AG04449 (cell line): ENCODE data around the gene CTSW.

ENCODE experiments used
- CTCF ChIA-PET: fragments of 350-600 bp; formaldehyde crosslinking; extraction: SDS; loops from one replicate; lab custom pipeline; 2021; ENCODE audit warnings: antibody characterized with exemption; lab: Yijun Ruan, JAX
- POLR2A ChIA-PET: fragments of 400-600, 350-600 bp; formaldehyde crosslinking; extraction: SDS; loops from one replicate; lab custom pipeline; 2020; ENCODE audit warnings: antibody characterized with exemption, inconsistent platforms; lab: Yijun Ruan, JAX
- DNase-seq: peaks from one replicate; pipeline ENCODE4 v3.0.0-alpha.2; 2010; ENCODE audit warnings: low read depth, low spot score
- H3K4me3 ChIP-seq: 2 replicates; pipeline ENCODE4 v1.5.1; 2011; ENCODE audit warnings: low read depth, mild to moderate bottlenecking, control low read depth, low read length
- TF ChIP-seq, protein P1 (sequence below): IDR thresholded peaks from one replicate; pipeline ENCODE4 v1.5.1; 2011; ENCODE audit warnings: mild to moderate bottlenecking, moderate library complexity, low read length, control low read depth, inconsistent platforms; ENCODE audit not compliant: insufficient read depth; ENCODE audit errors: missing control alignments

The CTSW gene

DNA sequence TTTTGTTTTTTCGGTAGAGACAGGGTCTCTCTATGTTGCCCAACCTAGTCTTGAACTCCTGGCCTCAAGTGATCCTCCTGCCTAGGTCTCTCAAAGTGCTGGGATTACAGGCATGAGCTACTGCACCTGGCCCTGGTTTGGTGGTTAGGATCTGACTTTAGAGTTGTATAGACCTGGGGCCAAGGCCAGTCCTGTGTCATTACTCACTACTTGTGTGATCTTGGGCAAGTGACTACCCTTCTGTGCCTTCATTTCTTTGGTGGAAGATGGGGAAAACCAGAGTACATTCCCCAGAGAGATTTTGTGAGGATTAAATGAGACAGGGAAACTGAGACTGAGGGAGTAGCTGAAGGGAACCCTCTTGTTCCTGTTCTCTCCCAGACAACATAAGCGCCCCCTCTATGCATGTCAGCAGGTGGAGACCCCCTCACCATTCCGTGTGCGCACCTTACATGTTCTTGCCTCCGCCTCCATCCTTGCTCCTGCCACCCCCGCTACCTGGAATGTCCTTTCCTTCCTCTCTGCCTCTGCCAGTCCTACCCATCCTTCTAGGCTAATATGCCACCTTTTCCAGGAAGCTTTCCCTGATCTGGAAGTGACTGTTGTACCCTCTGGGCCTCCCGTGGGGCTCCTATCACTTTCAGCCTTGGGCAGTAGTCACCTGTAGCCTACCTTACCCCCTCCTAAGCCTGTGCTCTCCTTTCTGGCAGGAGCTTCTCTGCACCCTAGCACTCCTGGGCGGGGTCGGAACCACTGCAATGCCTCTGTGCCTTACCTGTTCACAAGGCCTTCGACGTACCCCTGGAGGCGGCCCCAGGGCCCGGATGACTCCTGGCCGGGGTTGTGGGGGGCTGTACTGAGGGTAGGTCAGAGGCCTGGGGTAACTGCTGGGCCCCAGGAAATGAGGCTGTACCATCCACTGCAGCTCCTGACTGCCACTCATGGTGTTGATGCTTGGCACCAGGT is 16.7 kb downstream of the CTSW start:
- TF ChIP-seq, protein P1, sequence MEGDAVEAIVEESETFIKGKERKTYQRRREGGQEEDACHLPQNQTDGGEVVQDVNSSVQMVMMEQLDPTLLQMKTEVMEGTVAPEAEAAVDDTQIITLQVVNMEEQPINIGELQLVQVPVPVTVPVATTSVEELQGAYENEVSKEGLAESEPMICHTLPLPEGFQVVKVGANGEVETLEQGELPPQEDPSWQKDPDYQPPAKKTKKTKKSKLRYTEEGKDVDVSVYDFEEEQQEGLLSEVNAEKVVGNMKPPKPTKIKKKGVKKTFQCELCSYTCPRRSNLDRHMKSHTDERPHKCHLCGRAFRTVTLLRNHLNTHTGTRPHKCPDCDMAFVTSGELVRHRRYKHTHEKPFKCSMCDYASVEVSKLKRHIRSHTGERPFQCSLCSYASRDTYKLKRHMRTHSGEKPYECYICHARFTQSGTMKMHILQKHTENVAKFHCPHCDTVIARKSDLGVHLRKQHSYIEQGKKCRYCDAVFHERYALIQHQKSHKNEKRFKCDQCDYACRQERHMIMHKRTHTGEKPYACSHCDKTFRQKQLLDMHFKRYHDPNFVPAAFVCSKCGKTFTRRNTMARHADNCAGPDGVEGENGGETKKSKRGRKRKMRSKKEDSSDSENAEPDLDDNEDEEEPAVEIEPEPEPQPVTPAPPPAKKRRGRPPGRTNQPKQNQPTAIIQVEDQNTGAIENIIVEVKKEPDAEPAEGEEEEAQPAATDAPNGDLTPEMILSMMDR: no peak
- DNase-seq: no peak
- ChIA-PET POLR2A (interaction anchor here (0.9 to 7.7 kb wide), 3 partner anchors 6 to 18 kb away, joined by 3 to 136 read pairs (median 37); partner anchors contain the start of genes CCDC85B and FIBP), CTCF (interaction anchor here (0.9 to 33.3 kb wide), 7 partner anchors 6 to 83 kb away, joined by 3 to 1090 read pairs (median 4); partner anchors contain the start of genes CCDC85B, FIBP, FOSL1 and SART1)
- H3K4me3 ChIP-seq: peak overlapping the region; percentile 23

DNA sequence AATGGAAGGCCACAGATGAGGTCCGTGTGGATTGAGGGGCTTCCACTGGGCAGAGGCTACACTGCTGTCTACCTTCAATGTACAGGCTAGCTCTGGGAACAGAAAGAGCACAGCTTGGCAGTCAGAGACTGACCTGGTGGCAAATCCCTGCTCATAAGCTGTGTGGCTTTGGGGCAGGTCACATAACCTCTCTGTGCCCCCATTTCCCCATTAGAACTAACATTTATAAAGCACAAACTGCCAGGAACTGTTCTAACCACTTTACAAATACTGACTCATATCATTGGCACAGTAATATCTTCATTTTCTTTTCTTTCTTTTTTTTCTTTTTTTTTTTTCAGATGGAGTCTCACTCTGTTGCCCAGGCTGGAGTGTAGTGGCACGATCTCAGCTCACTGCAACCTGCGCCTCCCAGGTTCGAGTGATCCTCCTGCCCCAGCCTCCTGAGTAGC is 17.4 kb downstream of the CTSW start:
- ChIA-PET CTCF (interaction anchor here (1.2 to 33.3 kb wide), 7 partner anchors 7 to 82 kb away, joined by 3 to 1090 read pairs (median 7); partner anchors contain the start of genes CCDC85B, FIBP, FOSL1 and SART1), POLR2A (interaction anchor here (0.9 to 7.7 kb wide), 3 partner anchors 7 to 17 kb away, joined by 3 to 136 read pairs (median 37); partner anchors contain the start of genes CCDC85B and FIBP)
- no peak for DNase-seq
- peak overlapping the region; percentile 23 for H3K4me3 ChIP-seq
- TF ChIP-seq, protein P1: no peak

DNA sequence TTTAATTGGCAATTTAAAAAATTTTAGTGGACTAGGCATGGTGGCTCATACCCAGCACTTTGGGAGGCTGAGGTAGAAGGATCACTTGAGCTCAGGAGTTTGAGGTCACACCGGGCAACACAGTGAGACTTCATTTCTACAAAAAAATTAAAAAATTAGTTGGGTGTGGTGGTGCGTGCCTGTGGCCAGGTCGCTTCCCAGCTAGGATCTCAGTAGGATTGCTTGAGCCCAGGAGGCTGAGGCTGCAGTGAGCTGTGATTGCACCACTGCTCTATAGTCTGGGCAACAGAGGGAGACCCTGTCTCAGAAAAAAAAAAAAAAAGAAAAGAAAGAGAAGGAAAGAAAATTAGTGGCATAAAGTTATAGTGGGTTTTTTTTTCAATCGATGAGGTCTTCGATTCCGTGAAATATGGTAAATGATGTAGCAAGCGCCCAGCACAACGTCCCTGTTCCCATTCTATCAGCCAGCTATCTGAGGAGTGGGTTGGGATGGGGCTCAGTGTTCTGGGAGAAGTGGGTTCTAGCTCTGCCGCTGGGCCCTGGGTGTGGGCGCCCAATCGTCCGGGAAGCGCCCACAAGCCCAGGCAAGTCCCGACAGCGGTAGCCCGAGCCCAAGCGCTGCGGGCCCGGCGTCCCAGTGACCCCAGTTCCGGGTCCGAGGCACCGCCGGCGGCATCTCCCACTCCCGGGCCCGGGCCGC is 19.2 kb downstream of the CTSW start:
- ChIA-PET CTCF (interaction anchor here (1.1 to 33.3 kb wide), 6 partner anchors 8 to 187 kb away, joined by 3 to 1090 read pairs (median 6); partner anchors contain the start of genes CCDC85B, CTSW, FIBP and KAT5), POLR2A (interaction anchor here (0.7 to 7.7 kb wide), 9 partner anchors 8 to 122 kb away, joined by 3 to 136 read pairs (median 4); partner anchors contain the start of genes CCDC85B and FIBP)
- peak overlapping the region; percentile 98 for H3K4me3 ChIP-seq
- no peak for DNase-seq
- TF ChIP-seq, protein P1: no peak

DNA sequence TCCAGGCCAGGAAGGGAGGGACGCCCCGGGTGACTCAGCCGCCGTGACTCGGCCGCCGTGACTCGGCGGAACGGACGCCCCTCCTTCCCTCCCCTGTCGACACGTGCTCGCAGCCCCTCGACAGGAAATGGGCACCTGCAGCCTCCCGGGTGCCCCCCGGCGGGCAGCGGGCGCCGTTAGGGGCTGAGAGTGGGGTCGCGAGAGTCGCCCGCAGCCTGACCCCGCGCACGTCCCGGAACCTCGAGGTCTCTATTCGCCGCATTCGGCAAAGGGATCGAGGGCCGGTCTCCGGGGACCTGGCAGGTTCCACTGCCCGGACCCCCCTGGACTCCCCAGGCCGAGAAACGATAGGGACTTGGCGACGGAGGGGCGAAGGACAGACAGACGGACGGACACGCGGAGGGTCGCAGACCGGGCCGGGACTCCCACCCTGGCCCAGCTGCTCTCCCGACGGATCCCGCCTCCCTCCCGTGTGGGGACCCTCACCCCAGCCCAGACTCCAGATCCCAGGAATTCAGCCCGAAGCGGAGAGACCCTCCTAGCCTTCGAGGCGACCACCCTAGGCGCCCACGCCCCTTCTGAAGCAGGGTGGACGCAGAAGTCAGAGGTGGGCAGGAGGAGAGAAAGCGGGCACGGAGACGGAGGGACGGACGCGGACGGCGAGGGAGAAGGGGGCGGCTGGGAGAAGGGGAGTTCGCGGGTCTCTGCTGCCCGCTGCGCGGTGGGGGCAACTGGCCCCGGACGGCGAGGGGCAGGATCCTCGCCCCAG is 19.9 kb downstream of the CTSW start:
- ChIA-PET POLR2A (interaction anchor here (0.8 to 7.7 kb wide), 8 partner anchors 9 to 76 kb away, joined by 3 to 136 read pairs (median 6); partner anchors contain the start of genes CCDC85B and FIBP), CTCF (interaction anchor here (1.1 to 33.3 kb wide), 4 partner anchors 9 to 188 kb away, joined by 3 to 1090 read pairs (median 200); partner anchors contain the start of genes CCDC85B, CTSW, FIBP and KAT5)
- peak overlapping the region; percentile 98 for H3K4me3 ChIP-seq
- DNase-seq: no peak
- TF ChIP-seq, protein P1: no peak
